HepG2 (cell line): ENCODE results near the gene NSMF. TPM values are rescaled to one million over a fixed set of nuclear protein-coding genes. Genes with fewer than 3 reads are reported as not detected.

Experiments
- ATAC-seq: fragments of 200-7000 bp; cut with Tn5 transposase; 3 replicates; pipeline ENCODE4 v1.9.1; 2020; ENCODE audit warnings: mild to moderate bottlenecking, moderate library complexity
- BruUV-seq: library from RNA; stranded (reverse); fragments of 400-500 nt; replicated peaks from 2 replicates; lab custom pipeline; 2021; lab: Mats Ljungman, UMichigan
- CTCF ChIA-PET: fragments of 300-600 bp; formaldehyde crosslinking; extraction: SDS; loops from one replicate; lab custom pipeline; 2021; ENCODE audit warnings: low total read pairs, inconsistent platforms, low intra/inter-chr PET ratio; lab: Yijun Ruan, JAX
- POLR2A ChIA-PET: fragments of 350-600 bp; sonication (Branson Sonifier 250); formaldehyde crosslinking; loops from one replicate; lab custom pipeline; 2020; ENCODE audit warnings: antibody characterized with exemption, inconsistent platforms; lab: Yijun Ruan, JAX
- DNase-seq: peaks from one replicate; pipeline ENCODE4 v3.0.0-alpha.2; 2015; ENCODE audit warnings: low spot score
- FAIRE-seq: peaks from 3 replicates; lab custom pipeline; 2011; peaks lifted over from hg19 to GRCh38; lab: Jason Lieb, UNC
- H2AFZ ChIP-seq: one replicate; pipeline ENCODE4 v1.6.1; 2011; ENCODE audit warnings: low read length, inconsistent platforms
- H3K27ac ChIP-seq: fragments of 300-600 bp; 3 replicates; pipeline ENCODE4 v1.8.0; 2011; ENCODE audit warnings: mixed run types, mild to moderate bottlenecking, mixed read lengths, low read length, inconsistent platforms; ENCODE audit not compliant: insufficient read depth; ENCODE audit errors: extremely low read length
- H3K27me3 ChIP-seq, 2 experiments: fragments of 200-600 bp in 1 of 2; 2 replicates in 1 of 2; 3 replicates in 1 of 2; pipeline versions ENCODE4 v1.6.0 to v1.8.0; 2011; ENCODE audit warnings: low read length in 2 of 2, mild to moderate bottlenecking in 2 of 2, moderate library complexity in 2 of 2, inconsistent platforms in 1 of 2; ENCODE audit not compliant: insufficient read depth in 2 of 2, control insufficient read depth in 1 of 2
- H3K36me3 ChIP-seq, 2 experiments: fragments of 200-600 bp in 1 of 2; replicated peaks in 1 of 2; 2 replicates in 1 of 2; 3 replicates in 1 of 2; pipeline versions ENCODE4 v1.5.1 to v1.8.0; 2011; ENCODE audit warnings: low read length in 2 of 2, inconsistent platforms in 1 of 2; ENCODE audit not compliant: insufficient read depth in 2 of 2, control insufficient read depth in 1 of 2
- H3K4me1 ChIP-seq: 2 replicates; pipeline ENCODE4 v1.5.1; 2012; ENCODE audit warnings: low read length, inconsistent platforms; ENCODE audit not compliant: insufficient read depth
- H3K4me2 ChIP-seq: 2 replicates; pipeline ENCODE4 v1.6.0; 2011; ENCODE audit warnings: low read depth, low read length, inconsistent platforms
- H3K4me3 ChIP-seq, 3 experiments: fragments of 200-600 bp in 1 of 3; sonication (generic), shearing (Covaris generic) in 1 of 3; replicated peaks in 1 of 3; 2 replicates each; pipeline ENCODE4 v1.5.1; 2011 to 2016; ENCODE audit warnings: low read length in 3 of 3, inconsistent platforms in 2 of 3, low read depth in 2 of 3, mild to moderate bottlenecking in 2 of 3, control low read depth in 1 of 3, mixed read lengths in 1 of 3; ENCODE audit not compliant: insufficient read depth in 1 of 3
- H3K79me2 ChIP-seq: one replicate; pipeline ENCODE4 v1.6.1; 2011; ENCODE audit warnings: low read length, inconsistent platforms; ENCODE audit not compliant: insufficient read depth
- H3K9ac ChIP-seq: 2 replicates; pipeline ENCODE4 v1.6.0; 2011; ENCODE audit warnings: mild to moderate bottlenecking, low read depth, low read length, inconsistent platforms; ENCODE audit not compliant: insufficient read depth
- H3K9me3 ChIP-seq: 2 replicates; pipeline ENCODE4 v1.5.1; 2012; ENCODE audit warnings: mild to moderate bottlenecking, low read length
- H4K20me1 ChIP-seq: 2 replicates; pipeline ENCODE4 v1.6.0; 2011; ENCODE audit warnings: inconsistent platforms, mild to moderate bottlenecking, low read length, moderate library complexity; ENCODE audit not compliant: insufficient read depth
- GRHL1 ChIP-seq: sonication (generic); formaldehyde crosslinking; conservative IDR thresholded peaks from 2 replicates; pipeline ENCODE4 v1.8.0; 2022; ENCODE audit warnings: missing genetic modification reagents
- LCORL ChIP-seq, 2 experiments: fragments of 450-650 bp in 1 of 2; sonication (generic) in 1 of 2; formaldehyde crosslinking in 1 of 2; IDR thresholded peaks; 2 replicates each; pipeline versions ENCODE4 v1.5.0 to v1.6.1; 2017 to 2020; ENCODE audit warnings: antibody characterized with exemption in 1 of 2, missing genetic modification reagents in 1 of 2
- ZNF414 ChIP-seq: sonication (generic); formaldehyde crosslinking; IDR thresholded peaks from 2 replicates; pipeline ENCODE4 v1.5.0; 2020; ENCODE audit warnings: missing genetic modification reagents
- ZNF746 ChIP-seq: sonication (generic); formaldehyde crosslinking; IDR thresholded peaks from 2 replicates; pipeline ENCODE4 v1.8.0; 2022; ENCODE audit warnings: mild to moderate bottlenecking, missing genetic modification reagents
- WGBS: methylation state at CpG from one replicate; pipeline ENCODE4 v1.1.6; 2017; ENCODE audit warnings: low lambda C conversion rate; 5-methylcytosine and 5-hydroxymethylcytosine counted together
- in situ Hi-C: cut with HindIII; loops from 2 replicates; pipeline ENCODE4 v1.10.0; 2017; ENCODE audit warnings: low pct_unique_long_range_greater_than_20kb; ENCODE audit not compliant: extremely low pct_ligation_motif_present
- intact Hi-C: fragments of 100-400 bp; cut with micrococcal nuclease; formaldehyde crosslinking; loops from one replicate; pipeline ENCODE4 v1.10.0; 2022; ENCODE audit not compliant: unreplicated experiment
- polyA plus RNA-seq, 8 experiments: library from polyadenylated mRNA; depleted of rRNA in 3 of 8; stranded (reverse) in 7 of 8; unstranded in 1 of 8; fragments of >200 nt; fragmentation: Illumina TruSeq in 4 of 8; extraction: Trizol in 4 of 8; gene quantifications; 2 replicates each; pipeline versions ENCODE4 v1.2.1 to v1.2.3, GENCODE V29; 2011 to 2016; ENCODE audit warnings: low read depth in 4 of 8, missing spikeins in 1 of 8, mixed read lengths in 1 of 8; ENCODE audit not compliant: insufficient read depth in 1 of 8
- total RNA-seq, 5 experiments: library from RNA; depleted of rRNA; stranded (reverse); fragments of >200 nt; fragmentation: Illumina TruSeq; extraction: Trizol; gene quantifications; 2 replicates each; pipeline ENCODE4 v1.2.3, GENCODE V29; 2016; ENCODE audit warnings: low read depth in 1 of 5

Gene NSMF
- total and polyA plus RNA-seq, 2 of the 13 experiments (the other 11 are each of a cell fraction or from before 2014, with no cell fraction given), result 44.3 to 183 TPM

- peak overlapping the region; percentile 63 for H2AFZ ChIP-seq
- no peak for FAIRE-seq
These were observed 37.1 kb downstream of the NSMF start for GRCh38 chr9:137421838-137422603.

More at GRCh38 chr9:137421838-137422603, 37.1 kb downstream of the NSMF start:
- TF ChIP-seq ZNF414 (0 out of 2 replicates have a peak, but pooled peaks have one; percentile 7), LCORL (IDR thresholded peaks at IDR 0.05) (no peak), LCORL (CRISPR knock-in tag; IDR thresholded peaks at IDR 0.05) (0 out of 2 replicates have a peak, but pooled peaks have one; percentile 5), ZNF746 (CRISPR knock-in tag) (0 out of 2 replicates have a peak, but pooled peaks have one; percentile 2), GRHL1 (CRISPR knock-in tag) (no peak)
- ChIA-PET POLR2A (interaction anchor here (1.1 to 3.2 kb wide), 7 partner anchors 14 to 167 kb away, joined by 4 to 26 read pairs (median 7); partner anchors contain the start of genes ENTPD8, MRPL41, NELFB and NSMF), CTCF (no interaction called here)
- intact Hi-C loops (no loop called here), in situ Hi-C loops (no loop called here)
- no peaks in the 10 kb centered on the region for H3K36me3 ChIP-seq
- H3K4me3 ChIP-seq, result peak overlapping the region; percentile 66 to 99 (median 96)
- peak overlapping the region; percentile 96 for H3K4me2 ChIP-seq
- no peaks in the 10 kb centered on the region for H3K9me3 ChIP-seq
- TSS peak; percentile 69 for BruUV-seq
- no peak for ATAC-seq
- peak overlapping the region; percentile 88 for H3K9ac ChIP-seq
- peaks cover 18% of the 10 kb centered on the region for H3K79me2 ChIP-seq
- WGBS, result 2% methylated on average over 10 of the region's 11 CpGs
- H3K27me3 ChIP-seq, result no peaks in the 10 kb centered on the region; a peak in 1 of 5 replicates
- H3K27ac ChIP-seq, result peak overlapping the region; percentile 69
- H4K20me1 ChIP-seq, result no peaks in the 10 kb centered on the region
- no peak for DNase-seq
- peaks cover 21% of the 10 kb centered on the region for H3K4me1 ChIP-seq
